Endothelial cell of umbilical vein (primary cell): Measurements from ENCODE around the gene BACE1-AS. TPM values are rescaled to one million over a fixed set of nuclear protein-coding genes. Genes with fewer than 3 reads are reported as not detected.

ENCODE experiments used
- BruUV-seq: library from RNA; stranded (reverse); fragments of 400-500 nt; replicated peaks from 2 replicates; lab custom pipeline; 2021; lab: Mats Ljungman, UMichigan
- CTCF ChIA-PET: fragments of 300-600, 350-600 bp; sonication (Branson Sonifier 250); formaldehyde crosslinking; loops from one replicate; lab custom pipeline; 2021; ENCODE audit warnings: antibody characterized with exemption, inconsistent platforms; lab: Charles Lee
- POLR2A ChIA-PET: fragments of 300-600, 350-600 bp; sonication (Branson Sonifier 250); formaldehyde crosslinking; loops from one replicate; lab custom pipeline; 2021; ENCODE audit warnings: antibody characterized with exemption, inconsistent platforms; lab: Charles Lee
- DNase-seq: peaks from one replicate; pipeline ENCODE4 v3.0.0-alpha.2; 2011; ENCODE audit warnings: low read depth, low spot score
- FAIRE-seq: peaks from 2 replicates; lab custom pipeline; 2011; peaks lifted over from hg19 to GRCh38; lab: Jason Lieb, UNC
- H2AFZ ChIP-seq: 2 replicates; pipeline ENCODE4 v1.6.0; 2012; ENCODE audit warnings: low read depth, low read length, control low read depth, inconsistent platforms
- H3K27ac ChIP-seq: 2 replicates; pipeline ENCODE4 v1.5.1; 2011; ENCODE audit warnings: low read depth, mild to moderate bottlenecking, control low read depth, low read length, moderate library complexity; ENCODE audit not compliant: insufficient read depth
- H3K27me3 ChIP-seq, 2 experiments: 2 replicates each; pipeline versions ENCODE4 v1.6.0 to v1.6.1; 2011; ENCODE audit warnings: low read length in 2 of 2, mixed read lengths in 1 of 2; ENCODE audit not compliant: control insufficient read depth in 2 of 2, insufficient read depth in 2 of 2
- H3K36me3 ChIP-seq, 2 experiments: 2 replicates in 1 of 2; 3 replicates in 1 of 2; pipeline ENCODE4 v1.5.1; 2011; ENCODE audit warnings: low read length in 2 of 2, mild to moderate bottlenecking in 1 of 2, moderate library complexity in 1 of 2; ENCODE audit not compliant: control insufficient read depth in 2 of 2, insufficient read depth in 2 of 2; ENCODE audit errors: extremely low read depth in 1 of 2
- H3K4me1 ChIP-seq: 3 replicates; pipeline ENCODE4 v1.5.1; 2011; ENCODE audit warnings: mild to moderate bottlenecking, low read length; ENCODE audit not compliant: control insufficient read depth, insufficient read depth; ENCODE audit errors: extremely low read depth
- H3K4me2 ChIP-seq: 2 replicates; pipeline ENCODE4 v1.6.1; 2011; ENCODE audit warnings: low read length, control low read depth, mixed read lengths; ENCODE audit not compliant: insufficient read depth
- H3K4me3 ChIP-seq, 3 experiments: fragments of 200-600 bp in 1 of 3; sonication (generic), shearing (Covaris generic) in 1 of 3; replicated peaks in 1 of 3; 2 replicates each; pipeline ENCODE4 v1.5.1; 2011 to 2016; ENCODE audit warnings: control low read depth in 3 of 3, low read length in 3 of 3, mild to moderate bottlenecking in 2 of 3, inconsistent platforms in 1 of 3, low read depth in 1 of 3, moderate library complexity in 1 of 3; ENCODE audit not compliant: insufficient read depth in 1 of 3
- H3K79me2 ChIP-seq: 2 replicates; pipeline ENCODE4 v1.6.0; 2012; ENCODE audit warnings: low read length, inconsistent platforms; ENCODE audit not compliant: control insufficient read depth, insufficient read depth
- H3K9ac ChIP-seq: replicated peaks from 2 replicates; pipeline ENCODE3; 2011; ENCODE audit warnings: low read length, control low read depth; ENCODE audit not compliant: insufficient read depth; ENCODE audit errors: extremely low read depth
- H3K9me1 ChIP-seq: replicated peaks from 3 replicates; pipeline ENCODE4 v1.6.0; 2011; ENCODE audit warnings: mild to moderate bottlenecking, low read length; ENCODE audit not compliant: control insufficient read depth, insufficient read depth; ENCODE audit errors: extremely low read depth
- H3K9me3 ChIP-seq: replicated peaks from 2 replicates; pipeline ENCODE4 v1.5.1; 2012; ENCODE audit warnings: low read length, inconsistent platforms; ENCODE audit not compliant: control insufficient read depth, insufficient read depth
- H4K20me1 ChIP-seq: replicated peaks from 2 replicates; pipeline ENCODE3; 2011; ENCODE audit warnings: mild to moderate bottlenecking, low read length; ENCODE audit not compliant: control insufficient read depth, insufficient read depth; ENCODE audit errors: extremely low read depth
- FOS ChIP-seq: IDR thresholded peaks from 2 replicates; pipeline ENCODE4 v1.6.1; 2011; ENCODE audit warnings: mild to moderate bottlenecking, low read length, moderate library complexity, borderline replicate concordance; ENCODE audit not compliant: insufficient read depth
- GATA2 ChIP-seq: IDR thresholded peaks from 2 replicates; pipeline ENCODE4 v1.7.0; 2011; ENCODE audit warnings: low read depth, mild to moderate bottlenecking, moderate library complexity, mixed read lengths, low read length; ENCODE audit not compliant: insufficient read length, insufficient read depth
- JUN ChIP-seq: IDR thresholded peaks from 2 replicates; pipeline ENCODE4 v1.6.1; 2011; ENCODE audit warnings: borderline replicate concordance, low read depth; ENCODE audit not compliant: insufficient read length, insufficient read depth
- MAX ChIP-seq: IDR thresholded peaks from 2 replicates; pipeline ENCODE4 v1.6.1; 2011; ENCODE audit not compliant: insufficient read depth, insufficient read length
- POLR2A ChIP-seq: IDR thresholded peaks from 2 replicates; pipeline ENCODE4 v1.6.1; 2012; ENCODE audit warnings: low read depth, mild to moderate bottlenecking, control low read depth, low read length
- POLR2AphosphoS5 ChIP-seq: IDR thresholded peaks from 2 replicates; pipeline ENCODE4 v1.6.1; 2012; ENCODE audit warnings: low read depth, mild to moderate bottlenecking, control low read depth, low read length, moderate library complexity; ENCODE audit not compliant: insufficient read depth
- dilution Hi-C: fragments of 300-500 bp; cut with MboI; formaldehyde crosslinking; loops from one replicate; pipeline ENCODE4 v1.15.0; 2019; ENCODE audit warnings: low sequenced_read_pairs; ENCODE audit not compliant: extremely low pct_ligation_motif_present
- intact Hi-C: fragments of 100-400 bp; cut with micrococcal nuclease; formaldehyde crosslinking; loops from one replicate; pipeline ENCODE4 v1.10.0; 2022
- polyA plus RNA-seq, 4 experiments: library from polyadenylated mRNA; depleted of rRNA in 3 of 4; stranded (reverse) in 3 of 4; unstranded in 1 of 4; fragments of >200 nt; gene quantifications; 2 replicates each; pipeline versions ENCODE4 v1.2.1 to v1.2.3, GENCODE V29; 2011 to 2012; ENCODE audit warnings: missing spikeins in 1 of 4
- total RNA-seq: library from RNA; stranded (reverse); gene quantifications from 2 replicates; pipeline ENCODE4 v1.2.3, GENCODE V29; 2021
- TF ChIP-seq, protein P1 (sequence below), 2 donors: IDR thresholded peaks; 1 replicate in 1 of 2; 2 replicates in 1 of 2; pipeline ENCODE4 v1.5.1; 2011; ENCODE audit warnings: low read length in 2 of 2, mild to moderate bottlenecking in 2 of 2, moderate library complexity in 2 of 2, control low read depth in 1 of 2, inconsistent platforms in 1 of 2, low read depth in 1 of 2; ENCODE audit not compliant: insufficient read depth in 1 of 2; ENCODE audit errors: extremely low read depth in 1 of 2

BACE1-AS gene
- total and polyA plus RNA-seq, 2 donors (not counting 3 experiments of a cell fraction or from before 2014, with no cell fraction given): 7.6 to 8.1 TPM

- H3K4me2 ChIP-seq: no peak overlapping the region
- H3K27ac ChIP-seq: no peak overlapping the region
- intact Hi-C loops (no loop called here), dilution Hi-C loops (no loop called here)
- no peak for DNase-seq
- no peaks in the 10 kb centered on the region for H3K27me3 ChIP-seq
- BruUV-seq: no TSS peak
- FAIRE-seq: no peak
- CTCF ChIA-PET: no interaction called here
- no peaks in the 10 kb centered on the region for H3K79me2 ChIP-seq
- no peaks in the 10 kb centered on the region for H4K20me1 ChIP-seq
- no peak overlapping the region for H2AFZ ChIP-seq
- no peak overlapping the region for H3K9ac ChIP-seq
- peaks cover 4 to 5% of the 10 kb centered on the region in 2 experiments for H3K36me3 ChIP-seq
- H3K9me3 ChIP-seq: no peaks in the 10 kb centered on the region
- no peaks in the 10 kb centered on the region for H3K9me1 ChIP-seq
- peaks cover 21% of the 10 kb centered on the region for H3K4me1 ChIP-seq
- POLR2A ChIA-PET: no interaction called here
- no peak for TF ChIP-seq MAX
- no peak for TF ChIP-seq GATA2
- no peak for TF ChIP-seq FOS
- no peak for TF ChIP-seq JUN
- TF ChIP-seq, protein P1, sequence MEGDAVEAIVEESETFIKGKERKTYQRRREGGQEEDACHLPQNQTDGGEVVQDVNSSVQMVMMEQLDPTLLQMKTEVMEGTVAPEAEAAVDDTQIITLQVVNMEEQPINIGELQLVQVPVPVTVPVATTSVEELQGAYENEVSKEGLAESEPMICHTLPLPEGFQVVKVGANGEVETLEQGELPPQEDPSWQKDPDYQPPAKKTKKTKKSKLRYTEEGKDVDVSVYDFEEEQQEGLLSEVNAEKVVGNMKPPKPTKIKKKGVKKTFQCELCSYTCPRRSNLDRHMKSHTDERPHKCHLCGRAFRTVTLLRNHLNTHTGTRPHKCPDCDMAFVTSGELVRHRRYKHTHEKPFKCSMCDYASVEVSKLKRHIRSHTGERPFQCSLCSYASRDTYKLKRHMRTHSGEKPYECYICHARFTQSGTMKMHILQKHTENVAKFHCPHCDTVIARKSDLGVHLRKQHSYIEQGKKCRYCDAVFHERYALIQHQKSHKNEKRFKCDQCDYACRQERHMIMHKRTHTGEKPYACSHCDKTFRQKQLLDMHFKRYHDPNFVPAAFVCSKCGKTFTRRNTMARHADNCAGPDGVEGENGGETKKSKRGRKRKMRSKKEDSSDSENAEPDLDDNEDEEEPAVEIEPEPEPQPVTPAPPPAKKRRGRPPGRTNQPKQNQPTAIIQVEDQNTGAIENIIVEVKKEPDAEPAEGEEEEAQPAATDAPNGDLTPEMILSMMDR (IDR thresholded peaks at IDR 0.05; ENCODE audit: extremely low read depth in 1 of 2, insufficient read depth in 1 of 2, low read depth in 1 of 2, low read length in 2 of 2): no peak
- no peak for TF ChIP-seq POLR2A
- TF ChIP-seq POLR2AphosphoS5: no peak
- H3K4me3 ChIP-seq: no peak overlapping the region
Observed at GRCh38 chr11:117278347-117278746, 12.8 kb upstream of the BACE1-AS start.
